Measurements from ENCODE around the gene VPS29. TPM values are rescaled to one million over a fixed set of nuclear protein-coding genes. Genes with fewer than 3 reads are reported as not detected.

VPS29 gene
- total RNA-seq, result 54.0 and 59.0 TPM in 2 replicates

GRCh38 chr12:110501752-110502738, at the start of gene VPS29, which contains the start of gene RAD9B:
Gene VPS29, minus strand, starts transcription at chr12:110502111. Its CDS starts 60 bp downstream, at chr12:110502051.
Gene RAD9B, plus strand, starts transcription at chr12:110502331. Its CDS starts 7 bp downstream, at chr12:110502338.

DNA sequence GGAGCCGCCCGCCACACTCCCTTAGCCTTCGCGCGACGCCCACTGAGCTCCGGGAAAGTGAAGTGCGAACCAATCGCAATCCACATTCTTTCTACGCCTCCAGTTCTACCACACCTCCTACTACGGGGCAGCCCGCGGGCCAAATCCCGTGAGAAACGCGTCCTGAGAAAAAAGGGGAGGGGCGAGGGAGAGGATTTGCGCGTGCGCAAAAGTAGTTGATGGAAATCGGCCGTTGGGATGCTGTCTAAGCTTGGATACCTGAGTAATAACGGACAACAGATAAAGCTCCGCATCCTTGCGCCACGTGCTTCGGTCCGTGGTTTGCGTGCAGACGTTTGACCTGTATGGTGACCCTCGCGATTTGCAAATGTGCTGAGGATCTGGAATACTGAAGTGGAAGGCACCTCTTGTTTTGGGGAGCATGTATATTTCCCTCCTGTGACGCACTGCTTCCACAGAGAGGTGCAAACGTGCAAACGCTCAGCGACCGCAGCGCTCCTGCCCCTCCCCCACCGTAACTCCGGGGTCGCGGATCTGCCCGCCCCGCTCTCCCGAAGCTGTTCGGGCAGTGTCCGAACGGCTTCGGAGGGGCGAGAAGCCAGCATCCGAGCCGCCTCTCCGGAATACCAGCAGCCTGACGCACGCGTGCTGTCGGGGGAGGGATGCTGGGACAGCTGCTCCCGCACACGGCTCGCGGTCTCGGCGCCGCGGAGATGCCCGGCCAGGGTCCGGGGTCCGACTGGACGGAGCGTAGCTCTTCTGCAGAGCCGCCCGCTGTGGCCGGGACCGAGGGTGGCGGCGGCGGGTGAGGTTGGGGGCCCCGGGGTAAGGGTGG, 33.5 kb downstream of the VPS29 start, which contains the start of the genes FAM216A and GPN3:
FAM216A (plus strand) TSS at position 632 of the 835 bp plus-strand sequence; CDS start at position 663, 31 bp downstream.
GPN3 (minus strand) TSS at position 44 of the 835 bp plus-strand sequence. CDS start 54 bp downstream, outside the sequence.

GRCh38 chr12:110449799-110450497, 52.0 kb downstream of the VPS29 start, which contains the start of gene ARPC3:
Gene ARPC3, minus strand, starts transcription at chr12:110450337. Its CDS starts 77 bp downstream, at chr12:110450260.

Other genes starting within 250 kb of the VPS29 start
- 84.2 and 98.8 TPM in 2 replicates for gene ATP2A2, start 220.9 kb downstream of the VPS29 start, total RNA-seq
- 12.9 and 21.5 TPM in 2 replicates for gene ANAPC7, start 98.4 kb downstream of the VPS29 start, total RNA-seq
- 458 and 483 TPM in 2 replicates for gene ARPC3, start 51.8 kb downstream of the VPS29 start, total RNA-seq
- gene GPN3, start 33.9 kb downstream of the VPS29 start, total RNA-seq, result 14.6 and 18.7 TPM in 2 replicates
- 15.8 and 22.8 TPM in 2 replicates for gene FAM216A, start 33.3 kb downstream of the VPS29 start, total RNA-seq
- gene RAD9B, start 220 bp upstream of the VPS29 start, total RNA-seq, result under 0.01 TPM in 1 of 2 replicates, not detected in the other
- 2.6 and 6.6 TPM in 2 replicates for gene PPTC7, start 81.2 kb upstream of the VPS29 start, total RNA-seq
- 28.9 and 33.7 TPM in 2 replicates for gene TCTN1, start 112.0 kb upstream of the VPS29 start, total RNA-seq
- gene HVCN1, start 187.0 kb upstream of the VPS29 start, total RNA-seq, result 1.3 and 2.2 TPM in 2 replicates
- gene PPP1CC, start 240.8 kb upstream of the VPS29 start, total RNA-seq, result 72.7 and 92.8 TPM in 2 replicates

All from pericardium fibroblast (primary cell).